ENCODE measurements around the gene THBS3. TPM values are rescaled to one million over a fixed set of nuclear protein-coding genes. Genes with fewer than 3 reads are reported as not detected.
"Not testable (repeated sequence)": the region's sequence is repeated elsewhere in the genome, so short reads cannot be mapped to it uniquely, and the experiment has no call there.

THBS3 gene
- total RNA-seq, 1 experiment from 2014 or later, result 7.6 TPM

GRCh38 chr1:155208541-155209311, 1.0 kb upstream of the THBS3 start, which contains the start of gene MTX1:
Gene MTX1, plus strand, starts transcription at chr1:155208695. Its CDS starts 110 bp downstream, at chr1:155208805.
- peak; percentile 83 for DNase-seq (ENCODE audit: low spot score)

GRCh38 chr1:155206891-155207805, 549 bp downstream of the THBS3 start:
- DNase-seq (ENCODE audit: low spot score), result peak; percentile 94

GRCh38 chr1:155205969-155206593, 1.6 kb downstream of the THBS3 start:
- DNase-seq (ENCODE audit: low spot score), result no peak

- DNase-seq (ENCODE audit: low spot score), result no peak
Measured at GRCh38 chr1:155205035-155205434, 2.7 kb downstream of the THBS3 start.

GRCh38 chr1:155202731-155203515, 4.8 kb downstream of the THBS3 start:
- no peak for DNase-seq (ENCODE audit: low spot score)

GRCh38 chr1:155202198-155202597, 5.5 kb downstream of the THBS3 start:
- DNase-seq (ENCODE audit: low spot score), result no peak

GRCh38 chr1:155200920-155201319, 6.8 kb downstream of the THBS3 start:
- DNase-seq (ENCODE audit: low spot score), result no peak

GRCh38 chr1:155199792-155200191, 7.9 kb downstream of the THBS3 start:
- DNase-seq (ENCODE audit: low spot score), result no peak

- no peak for DNase-seq (ENCODE audit: low spot score)
Measured at GRCh38 chr1:155198547-155198906, 9.2 kb downstream of the THBS3 start.

- DNase-seq (ENCODE audit: low spot score), result no peak
Measured at GRCh38 chr1:155197901-155198546, 9.7 kb downstream of the THBS3 start.

GRCh38 chr1:155196893-155197638, 10.6 kb downstream of the THBS3 start:
- DNase-seq (ENCODE audit: low spot score), result no peak

GRCh38 chr1:155196103-155196892, 11.4 kb downstream of the THBS3 start:
- no peak for DNase-seq (ENCODE audit: low spot score)

- no peak for DNase-seq (ENCODE audit: low spot score)
Measured at GRCh38 chr1:155195201-155196102, 12.2 kb downstream of the THBS3 start.

GRCh38 chr1:155193991-155194240, 13.8 kb downstream of the THBS3 start:
- DNase-seq (ENCODE audit: low spot score), result not testable (repeated sequence)

GRCh38 chr1:155193275-155193990, 14.3 kb downstream of the THBS3 start:
- DNase-seq (ENCODE audit: low spot score), result peak; percentile 90

- peak; percentile 23 for DNase-seq (ENCODE audit: low spot score)
Measured at GRCh38 chr1:155192346-155193274, 15.1 kb downstream of the THBS3 start.

GRCh38 chr1:155191904-155192303, 15.8 kb downstream of the THBS3 start:
- DNase-seq (ENCODE audit: low spot score), result no peak
